RPMI7951 (cell line): ENCODE results near the gene UQCR10. TPM values are rescaled to one million over a fixed set of nuclear protein-coding genes. Genes with fewer than 3 reads are reported as not detected.

Source experiments
- DNase-seq: peaks from one replicate; pipeline ENCODE4 v3.0.0-alpha.2; 2012; ENCODE audit warnings: low read depth
- total RNA-seq: library from RNA; depleted of rRNA; stranded (reverse); fragments of >200 nt; shearing (Covaris generic); gene quantifications from 2 replicates; pipeline ENCODE4 v1.2.3, GENCODE V29; 2014; rRNA removed

Gene UQCR10
- total RNA-seq, result 120 and 150 TPM in 2 replicates

GRCh38 chr22:29767171-29768051 is at the start of gene UQCR10:
Gene UQCR10 (plus strand): TSS chr22:29767369. CDS start chr22:29767399, 30 bp downstream.
- DNase-seq, result peak; percentile 82

GRCh38 chr22:29717789-29718188 is 49.4 kb upstream of the UQCR10 start:
- no peak for DNase-seq

- no peak for DNase-seq
Measured at GRCh38 chr22:29718949-29719898, 47.9 kb upstream of the UQCR10 start.

- DNase-seq, result no peak
Measured at GRCh38 chr22:29719899-29720645, 47.1 kb upstream of the UQCR10 start, which contains the start of gene CABP7. Gene CABP7 (plus strand): TSS chr22:29720003. CDS start chr22:29720425, 422 bp downstream.

GRCh38 chr22:29720811-29721323 is 46.3 kb upstream of the UQCR10 start:
- DNase-seq, result no peak

GRCh38 chr22:29722151-29722550 is 45.0 kb upstream of the UQCR10 start:
- peak; percentile 54 for DNase-seq

- peak; percentile 29 for DNase-seq
Measured at GRCh38 chr22:29722587-29722986, 44.6 kb upstream of the UQCR10 start.

GRCh38 chr22:29723766-29724165 is 43.4 kb upstream of the UQCR10 start:
- no peak for DNase-seq

GRCh38 chr22:29724843-29725242 is 42.3 kb upstream of the UQCR10 start:
- no peak for DNase-seq

GRCh38 chr22:29726106-29726505 is 41.1 kb upstream of the UQCR10 start:
- peak; percentile 15 for DNase-seq

GRCh38 chr22:29726512-29727130 is 40.5 kb upstream of the UQCR10 start:
- DNase-seq, result no peak

- peak; percentile 23 for DNase-seq
Measured at GRCh38 chr22:29727131-29727523, 40.0 kb upstream of the UQCR10 start.

- no peak for DNase-seq
Measured at GRCh38 chr22:29729161-29729560, 38.0 kb upstream of the UQCR10 start.

GRCh38 chr22:29731058-29731850 is 35.9 kb upstream of the UQCR10 start:
- DNase-seq, result no peak

- DNase-seq, result no peak
Measured at GRCh38 chr22:29732883-29733282, 34.3 kb upstream of the UQCR10 start.

GRCh38 chr22:29733362-29734201 is 33.6 kb upstream of the UQCR10 start:
- no peak for DNase-seq

GRCh38 chr22:29734406-29734805 is 32.8 kb upstream of the UQCR10 start:
- DNase-seq, result no peak

- no peak for DNase-seq
Measured at GRCh38 chr22:29734838-29735237, 32.3 kb upstream of the UQCR10 start.

GRCh38 chr22:29735416-29735815 is 31.8 kb upstream of the UQCR10 start:
- no peak for DNase-seq
